Measurements from ENCODE around the gene BEGAIN. TPM values are rescaled to one million over a fixed set of nuclear protein-coding genes. Genes with fewer than 3 reads are reported as not detected.

BEGAIN gene
- total RNA-seq, 1 donor from 2014 or later: 3.2 TPM

DNA sequence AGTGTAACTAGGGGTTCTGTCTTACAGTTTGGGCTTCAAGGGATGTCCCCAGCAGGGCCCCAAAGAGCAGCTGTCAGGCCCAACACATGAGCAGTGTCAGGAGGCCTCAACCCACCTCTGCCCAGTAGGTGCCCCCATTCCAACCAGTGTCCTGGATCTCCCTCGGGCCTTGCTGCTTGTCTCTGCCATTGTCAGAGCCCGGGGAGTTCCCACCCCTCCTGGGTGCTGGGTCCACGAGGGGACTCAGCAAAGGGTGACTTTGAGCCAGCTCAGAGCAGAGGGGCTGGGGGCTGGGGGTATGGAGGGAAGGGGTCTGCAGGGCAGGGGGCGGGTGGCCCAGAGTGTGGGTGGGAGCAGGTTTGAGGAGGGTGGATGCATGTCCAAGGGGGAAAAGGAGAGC, 18.0 kb upstream of the BEGAIN start:
- TF ChIP-seq, protein P1, sequence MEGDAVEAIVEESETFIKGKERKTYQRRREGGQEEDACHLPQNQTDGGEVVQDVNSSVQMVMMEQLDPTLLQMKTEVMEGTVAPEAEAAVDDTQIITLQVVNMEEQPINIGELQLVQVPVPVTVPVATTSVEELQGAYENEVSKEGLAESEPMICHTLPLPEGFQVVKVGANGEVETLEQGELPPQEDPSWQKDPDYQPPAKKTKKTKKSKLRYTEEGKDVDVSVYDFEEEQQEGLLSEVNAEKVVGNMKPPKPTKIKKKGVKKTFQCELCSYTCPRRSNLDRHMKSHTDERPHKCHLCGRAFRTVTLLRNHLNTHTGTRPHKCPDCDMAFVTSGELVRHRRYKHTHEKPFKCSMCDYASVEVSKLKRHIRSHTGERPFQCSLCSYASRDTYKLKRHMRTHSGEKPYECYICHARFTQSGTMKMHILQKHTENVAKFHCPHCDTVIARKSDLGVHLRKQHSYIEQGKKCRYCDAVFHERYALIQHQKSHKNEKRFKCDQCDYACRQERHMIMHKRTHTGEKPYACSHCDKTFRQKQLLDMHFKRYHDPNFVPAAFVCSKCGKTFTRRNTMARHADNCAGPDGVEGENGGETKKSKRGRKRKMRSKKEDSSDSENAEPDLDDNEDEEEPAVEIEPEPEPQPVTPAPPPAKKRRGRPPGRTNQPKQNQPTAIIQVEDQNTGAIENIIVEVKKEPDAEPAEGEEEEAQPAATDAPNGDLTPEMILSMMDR (IDR thresholded peaks at IDR 0.05; ENCODE audit: insufficient read depth, low read length, poor library complexity, severe bottlenecking): no peak
- no peaks in the 10 kb centered on the region for H3K36me3 ChIP-seq (ENCODE audit: control insufficient read depth, insufficient read depth, low read length)
- no peak for DNase-seq (ENCODE audit: low read depth)
- H3K27me3 ChIP-seq (ENCODE audit: control insufficient read depth, insufficient read depth, low read length): peaks cover 41% of the 10 kb centered on the region
- H3K4me3 ChIP-seq (ENCODE audit: low read depth, low read length): no peak overlapping the region

DNA sequence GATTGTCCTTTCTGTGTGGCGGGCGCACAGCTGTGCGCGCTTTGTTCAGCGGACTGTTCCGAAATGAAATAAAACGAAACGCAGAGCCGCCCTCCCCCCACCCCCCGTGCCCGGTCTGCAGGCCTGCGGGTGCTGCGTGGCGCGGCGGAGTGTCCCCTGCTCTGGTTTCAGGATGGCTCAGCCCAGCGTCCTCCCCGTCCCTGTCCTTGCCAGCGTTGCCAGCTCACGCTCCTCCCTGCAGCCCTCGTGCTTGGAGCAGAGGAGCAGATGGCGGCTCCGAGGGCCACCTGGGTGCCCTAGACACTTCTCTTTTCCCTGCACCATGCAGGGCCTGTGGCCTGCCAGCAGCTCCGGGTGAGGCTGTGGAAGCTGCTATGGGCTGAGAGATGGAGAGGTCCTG, 17.5 kb upstream of the BEGAIN start:
- no peak for DNase-seq (ENCODE audit: low read depth)
- Histone ChIP-seq H3K36me3 (ENCODE audit: control insufficient read depth, insufficient read depth, low read length) (no peaks in the 10 kb centered on the region), H3K4me3 (ENCODE audit: low read depth, low read length) (no peak overlapping the region), H3K27me3 (ENCODE audit: control insufficient read depth, insufficient read depth, low read length) (peaks cover 41% of the 10 kb centered on the region)
- TF ChIP-seq, protein P1 (IDR thresholded peaks at IDR 0.05; ENCODE audit: insufficient read depth, low read length, poor library complexity, severe bottlenecking): no peak

DNA sequence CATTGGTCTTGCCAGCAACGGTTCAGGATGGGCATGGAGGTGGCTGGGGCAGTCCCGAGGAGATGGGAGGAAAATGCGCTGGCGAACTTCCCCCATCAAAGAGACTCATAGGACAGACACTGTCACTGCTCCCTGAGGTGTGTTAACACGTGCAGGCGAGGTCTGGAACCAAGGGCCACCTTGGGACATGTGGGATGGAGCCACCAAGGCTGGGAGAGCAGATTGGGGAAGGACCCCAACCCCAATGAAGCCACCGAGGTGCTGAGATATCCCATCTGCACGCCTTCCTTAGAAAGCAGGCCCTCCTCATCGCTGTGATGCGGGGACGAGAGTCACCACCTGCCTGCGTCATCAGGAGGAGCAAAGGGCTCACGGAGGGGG, 16.9 kb upstream of the BEGAIN start:
- H3K36me3 ChIP-seq (ENCODE audit: control insufficient read depth, insufficient read depth, low read length): no peaks in the 10 kb centered on the region
- TF ChIP-seq, protein P1 (IDR thresholded peaks at IDR 0.05; ENCODE audit: insufficient read depth, low read length, poor library complexity, severe bottlenecking): no peak
- peaks cover 41% of the 10 kb centered on the region for H3K27me3 ChIP-seq (ENCODE audit: control insufficient read depth, insufficient read depth, low read length)
- no peak overlapping the region for H3K4me3 ChIP-seq (ENCODE audit: low read depth, low read length)
- no peak for DNase-seq (ENCODE audit: low read depth)

DNA sequence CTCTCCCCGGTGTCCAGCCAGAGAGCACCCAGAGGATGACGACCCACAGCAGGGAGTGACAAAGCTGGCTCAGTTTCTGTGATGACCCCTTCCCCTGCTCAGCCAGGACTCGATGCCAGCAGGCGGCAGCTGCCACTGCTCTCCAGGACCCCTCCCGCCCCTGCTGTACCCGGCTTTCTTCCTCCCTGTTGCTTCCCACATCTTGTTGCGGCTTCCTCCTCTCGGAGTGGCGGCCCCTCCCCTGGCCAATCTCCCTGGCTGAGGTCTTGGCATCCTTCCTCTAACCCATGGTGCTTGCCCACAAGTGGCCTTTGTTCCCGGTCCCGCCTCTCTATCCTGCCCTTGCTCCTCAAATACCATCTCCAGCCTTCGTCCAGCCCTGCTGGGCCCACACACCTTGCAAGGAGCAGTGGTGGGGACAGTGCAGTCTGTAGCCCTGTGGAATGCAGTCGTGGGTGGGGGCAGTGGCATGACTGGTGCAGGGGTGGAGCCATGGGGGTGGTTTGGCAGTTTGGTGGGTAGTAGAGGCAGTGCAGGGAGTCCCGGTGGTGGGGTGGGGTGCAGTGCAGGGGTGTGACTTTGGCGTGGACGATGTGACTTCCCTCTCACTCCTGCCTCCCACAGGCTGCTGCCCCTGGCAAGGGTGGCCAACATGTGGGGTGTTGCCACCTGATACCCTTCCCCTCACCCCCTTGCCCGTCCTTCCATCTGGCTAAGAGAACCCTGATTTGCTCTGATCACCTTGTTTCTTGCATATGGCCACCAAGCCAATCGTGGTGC, 16.3 kb upstream of the BEGAIN start:
- TF ChIP-seq, protein P1 (IDR thresholded peaks at IDR 0.05; ENCODE audit: insufficient read depth, low read length, poor library complexity, severe bottlenecking): no peak
- no peak for DNase-seq (ENCODE audit: low read depth)
- no peaks in the 10 kb centered on the region for H3K36me3 ChIP-seq (ENCODE audit: control insufficient read depth, insufficient read depth, low read length)
- H3K27me3 ChIP-seq (ENCODE audit: control insufficient read depth, insufficient read depth, low read length): peaks cover 43% of the 10 kb centered on the region
- H3K4me3 ChIP-seq (ENCODE audit: low read depth, low read length): no peak overlapping the region

DNA sequence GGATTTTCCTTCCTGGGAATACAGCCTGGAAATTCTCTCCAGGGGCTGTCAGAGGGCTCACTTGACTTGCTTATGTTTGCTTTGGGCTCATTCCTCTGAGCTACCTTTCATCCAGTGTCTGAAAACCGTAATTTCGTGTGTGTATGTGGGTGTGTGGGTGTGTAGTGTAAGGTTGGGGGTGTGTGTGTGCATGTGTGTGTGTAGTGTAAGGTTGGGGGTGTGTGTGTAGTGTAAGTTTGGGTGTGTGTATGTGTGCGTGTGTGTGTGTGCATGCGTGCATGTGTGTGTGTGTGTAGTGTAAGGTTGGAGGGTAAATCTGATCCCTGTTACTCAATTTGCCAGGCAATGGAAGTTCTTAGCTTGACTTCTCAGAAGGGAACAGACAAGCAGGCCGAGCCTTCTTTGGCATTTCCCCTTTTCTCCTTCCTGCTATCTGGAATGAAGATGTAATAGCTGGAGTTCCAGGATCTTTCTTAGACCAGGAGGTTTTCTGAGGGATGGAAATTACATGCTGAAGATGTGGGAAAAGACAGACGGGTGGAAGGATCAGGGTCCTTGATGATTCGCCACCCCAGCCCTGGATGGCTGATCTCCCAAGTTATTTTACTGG, 15.5 kb upstream of the BEGAIN start:
- TF ChIP-seq, protein P1 (IDR thresholded peaks at IDR 0.05; ENCODE audit: insufficient read depth, low read length, poor library complexity, severe bottlenecking): no peak
- no peak for DNase-seq (ENCODE audit: low read depth)
- Histone ChIP-seq H3K36me3 (ENCODE audit: control insufficient read depth, insufficient read depth, low read length) (no peaks in the 10 kb centered on the region), H3K27me3 (ENCODE audit: control insufficient read depth, insufficient read depth, low read length) (peaks cover 40% of the 10 kb centered on the region), H3K4me3 (ENCODE audit: low read depth, low read length) (no peak overlapping the region)
